IPS-NIHi7 (cell line): Measurements from ENCODE around the gene TRIM71.
"Not testable (repeated sequence)": the region's sequence is repeated elsewhere in the genome, so short reads cannot be mapped to it uniquely, and the experiment has no call there.

ENCODE experiments used
- DNase-seq: peaks from one replicate; pipeline ENCODE4 v3.0.0; 2012; ENCODE audit warnings: mixed read lengths; ENCODE audit errors: extremely low spot score

The TRIM71 gene

DNA sequence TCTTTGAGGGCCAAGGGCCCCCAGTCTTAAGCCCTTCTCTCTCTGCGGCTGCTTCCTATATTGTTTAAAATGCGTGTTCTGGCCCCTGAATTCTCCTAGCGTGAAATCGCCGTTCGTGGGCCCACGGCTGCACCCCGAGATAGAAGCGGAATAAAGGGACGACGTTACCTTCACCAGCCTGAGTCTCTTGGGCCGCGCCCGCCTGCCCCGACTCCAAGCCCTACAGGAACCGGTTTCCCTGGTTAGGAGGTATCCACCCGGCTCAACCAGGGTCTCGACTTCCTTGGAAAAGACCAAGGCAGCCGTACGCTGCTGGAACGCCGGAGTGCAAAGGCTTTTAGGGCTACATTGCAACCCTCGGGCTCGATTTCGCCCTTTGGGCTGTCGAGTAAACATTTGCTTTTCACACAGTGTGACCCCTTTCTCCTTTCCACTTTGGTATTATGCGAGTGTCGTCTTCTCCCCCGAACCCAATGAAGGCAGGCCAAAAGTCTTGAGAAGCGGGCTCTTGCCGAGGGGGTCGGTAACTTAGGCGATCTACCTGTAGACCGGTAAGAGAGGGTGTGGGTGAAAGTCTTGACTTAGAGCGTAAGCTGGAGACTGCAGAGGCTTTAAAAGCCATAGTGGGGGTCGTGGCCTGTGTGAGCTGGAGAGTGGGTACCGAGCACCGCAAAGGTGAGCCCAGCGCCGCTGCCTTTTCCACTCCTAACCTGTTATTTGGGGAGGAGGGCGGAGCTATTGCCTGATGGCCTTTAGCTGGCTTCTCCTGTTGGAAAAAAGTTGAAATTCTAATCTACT lies 2.0 kb downstream of the TRIM71 start:
- DNase-seq = no peak

DNA sequence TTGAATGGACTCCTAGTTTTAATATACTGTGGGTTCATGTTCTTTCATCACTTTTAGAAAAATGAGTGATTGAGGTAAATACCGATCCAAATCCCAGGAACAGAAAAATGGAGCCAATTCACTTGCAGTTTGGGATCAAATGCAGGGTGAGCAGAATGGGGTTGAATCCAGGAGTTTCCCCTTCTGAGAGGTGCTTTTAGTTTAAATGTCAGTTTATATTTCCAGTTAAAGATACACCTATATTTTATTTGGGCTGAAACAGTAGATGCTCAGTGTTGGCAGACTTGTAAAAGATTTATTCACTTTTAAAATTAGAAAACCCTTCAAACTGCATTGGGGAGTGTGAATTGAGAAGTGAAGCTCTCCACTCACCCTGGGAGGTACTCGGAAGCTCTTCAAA lies 2.6 kb downstream of the TRIM71 start:
- no peak for DNase-seq

DNA sequence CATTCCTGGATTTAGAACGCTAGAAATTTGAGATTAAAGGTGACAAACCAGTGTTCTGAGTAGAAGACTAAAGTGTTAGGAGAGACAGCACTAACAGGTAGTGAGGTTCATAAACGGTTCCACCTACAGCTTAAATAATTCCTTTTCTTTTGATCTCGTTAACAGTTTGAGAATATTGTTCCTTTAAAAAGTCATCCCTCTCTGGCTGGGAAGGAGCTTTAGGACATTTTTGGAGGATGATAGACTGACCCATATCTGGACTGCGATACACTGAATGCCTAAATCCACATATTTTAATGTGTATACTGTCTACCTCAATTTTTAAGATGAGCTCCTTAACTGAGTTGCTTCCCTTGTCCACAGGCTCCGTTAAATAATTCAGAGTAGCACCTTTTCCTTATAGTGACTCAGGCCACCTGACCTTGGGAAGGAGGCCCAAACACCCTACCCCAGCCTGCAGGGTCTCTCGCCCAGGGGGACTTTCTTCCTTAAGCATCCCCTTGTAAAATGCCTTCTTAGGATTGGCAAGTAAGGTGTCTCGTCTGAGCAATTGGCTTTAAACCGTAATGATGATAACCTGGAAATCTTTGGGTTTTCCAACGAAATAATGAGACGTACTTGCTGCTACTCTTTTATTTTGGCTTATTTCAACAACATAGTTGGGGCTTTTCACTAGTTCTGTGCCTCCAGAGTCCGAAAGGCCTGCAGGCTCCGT lies 3.3 kb downstream of the TRIM71 start:
- DNase-seq = no peak

DNA sequence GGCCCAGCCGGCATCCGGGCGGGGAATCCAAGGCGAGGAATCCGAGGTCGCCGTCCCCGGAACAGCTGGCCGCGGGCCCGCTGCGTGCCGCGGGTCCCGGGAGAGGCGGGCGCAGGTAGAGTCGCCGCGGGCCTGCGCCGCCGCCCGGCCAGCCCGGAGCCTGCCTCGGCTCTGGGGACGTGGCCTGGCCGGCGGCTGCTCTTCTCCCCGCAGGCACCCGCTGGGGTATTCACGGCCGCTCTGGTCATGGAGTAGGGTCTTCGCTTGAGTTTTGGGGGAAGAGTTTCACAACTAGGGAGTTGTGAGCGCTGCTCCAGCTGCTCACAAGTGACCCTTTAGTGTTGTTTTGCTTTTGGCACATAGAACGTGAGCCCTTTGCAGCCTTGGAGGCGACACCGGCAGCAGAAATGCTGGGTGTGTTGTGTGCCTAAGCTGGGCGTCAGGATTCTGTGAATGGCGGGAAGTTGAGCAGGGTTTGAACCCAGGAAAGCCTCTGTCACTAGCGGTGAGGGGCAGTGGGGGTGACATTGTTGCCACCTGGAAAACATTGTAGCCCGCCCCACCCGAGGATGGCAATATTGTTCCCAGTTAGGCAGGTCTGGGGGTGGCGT lies 4.0 kb downstream of the TRIM71 start:
- DNase-seq = peak; percentile 29

DNA sequence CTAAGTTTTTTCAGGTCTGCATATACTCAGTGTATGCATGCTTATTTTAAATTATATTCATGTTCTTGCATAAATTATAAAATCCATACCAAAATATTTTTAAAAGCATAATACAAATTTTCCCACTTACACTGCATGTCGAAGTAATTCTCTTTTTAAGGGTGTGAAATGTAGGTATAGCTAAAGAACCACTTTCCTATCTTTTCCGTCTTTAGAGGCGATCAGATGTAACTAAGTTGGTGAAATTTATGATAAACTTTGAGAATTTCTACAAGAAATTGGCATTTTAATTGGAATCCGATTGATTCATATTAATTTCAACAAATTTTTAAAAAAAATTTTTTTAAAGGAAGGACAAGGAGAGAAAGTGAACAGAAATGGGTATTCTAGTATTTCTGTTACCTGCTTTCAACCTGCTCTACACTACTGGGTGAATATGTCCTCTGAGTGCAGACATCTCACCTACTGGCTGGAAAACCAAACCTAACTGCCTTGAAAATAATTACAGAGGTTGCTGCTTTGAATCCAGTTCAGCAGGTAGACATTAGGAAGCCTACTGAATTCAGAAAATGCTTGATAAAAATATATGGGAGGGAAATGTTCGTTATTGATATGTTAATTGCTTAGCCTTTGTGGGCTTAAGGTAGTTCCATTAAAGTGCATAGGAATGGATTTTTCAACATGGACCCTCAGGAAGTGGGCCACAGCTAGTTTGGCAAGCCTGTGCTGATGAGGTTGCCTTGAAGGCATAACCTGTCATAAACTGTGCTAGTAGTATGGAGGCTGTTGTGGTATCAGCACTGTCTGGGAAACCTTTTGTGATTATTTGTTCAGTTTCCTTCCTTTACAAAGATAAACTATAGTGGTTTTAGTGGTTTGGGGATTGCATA lies 5.1 kb downstream of the TRIM71 start:
- DNase-seq = no peak

DNA sequence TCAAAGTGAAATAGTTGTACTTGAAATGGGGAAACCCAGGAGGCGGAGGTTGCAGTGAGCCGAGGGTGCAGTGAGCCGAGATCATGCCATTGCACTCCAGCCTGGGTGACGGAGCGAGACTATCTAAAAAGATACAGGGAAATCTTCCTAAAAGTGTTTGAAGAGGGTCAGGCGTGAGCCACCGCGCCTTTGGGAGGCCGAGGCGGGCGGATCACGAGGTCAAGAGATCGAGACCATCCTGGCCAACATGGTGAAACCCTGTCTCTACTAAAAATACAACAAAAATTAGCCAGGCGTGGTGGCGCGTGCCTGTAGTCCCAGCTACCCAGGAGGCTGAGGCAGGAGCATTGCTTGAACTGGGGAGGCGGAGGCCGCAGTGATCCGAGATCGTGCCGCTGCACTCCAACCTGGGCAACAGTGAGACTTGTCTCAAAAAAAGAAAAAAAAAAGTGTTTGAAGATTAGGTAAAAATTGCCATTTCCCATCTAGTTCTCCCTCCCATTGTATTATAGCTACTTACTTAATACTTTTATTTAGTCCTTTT lies 5.9 kb downstream of the TRIM71 start:
- not testable (repeated sequence) for DNase-seq

DNA sequence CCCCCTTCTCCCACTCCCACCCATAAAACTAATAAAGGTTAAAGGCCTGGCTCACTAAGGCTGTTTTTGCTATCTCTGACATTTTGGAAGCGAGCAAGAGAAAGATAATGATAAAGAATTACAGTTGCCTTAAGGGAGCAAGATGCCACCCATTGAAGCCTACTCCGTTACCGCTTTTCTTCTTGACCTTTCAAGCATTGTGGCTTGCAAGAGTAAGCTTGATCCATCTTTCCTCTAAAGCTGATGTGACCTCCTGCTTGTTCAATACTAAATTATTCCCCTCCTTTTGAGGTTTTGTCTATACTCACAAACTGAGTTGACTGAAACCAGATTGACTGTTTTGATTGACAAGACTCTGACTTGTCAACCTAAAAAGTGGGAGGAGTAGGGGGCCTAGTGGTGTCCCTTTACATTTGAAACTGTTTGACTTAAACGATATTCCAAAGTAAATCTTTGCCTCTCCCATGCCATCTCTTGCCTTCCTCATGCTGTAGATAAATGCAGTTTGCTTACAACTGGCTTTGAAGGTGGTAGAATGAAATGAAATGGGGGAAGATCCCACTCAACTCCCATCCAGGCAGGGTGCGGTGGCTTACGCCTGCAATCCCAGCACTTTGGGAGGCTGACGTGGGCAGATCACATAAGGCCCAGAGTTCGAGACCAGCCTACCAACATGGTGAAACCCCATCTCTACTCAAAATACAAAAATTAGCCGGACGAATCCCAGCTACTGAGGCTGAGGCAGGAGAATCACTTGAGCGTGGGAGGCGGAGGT lies 8.0 kb downstream of the TRIM71 start:
- DNase-seq = no peak

DNA sequence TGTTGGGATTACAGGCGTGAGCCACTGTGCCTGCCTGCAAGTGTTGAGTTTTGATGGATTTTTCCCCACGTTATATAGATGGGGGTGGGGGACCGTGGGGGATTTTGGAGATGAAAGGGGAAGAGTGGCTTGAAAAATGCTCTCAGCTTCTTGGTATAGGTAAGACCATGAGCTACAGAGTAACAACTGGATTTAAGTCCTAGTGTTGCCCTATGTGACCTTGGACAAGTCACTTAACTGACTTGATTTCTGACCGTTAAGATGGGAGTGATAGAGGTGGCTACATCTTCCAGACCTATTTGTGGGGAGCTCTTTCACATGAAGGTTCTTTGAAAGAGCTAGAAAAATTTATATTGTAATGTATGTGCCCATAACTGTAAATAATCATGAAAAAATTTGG lies 13.3 kb downstream of the TRIM71 start:
- DNase-seq = no peak

DNA sequence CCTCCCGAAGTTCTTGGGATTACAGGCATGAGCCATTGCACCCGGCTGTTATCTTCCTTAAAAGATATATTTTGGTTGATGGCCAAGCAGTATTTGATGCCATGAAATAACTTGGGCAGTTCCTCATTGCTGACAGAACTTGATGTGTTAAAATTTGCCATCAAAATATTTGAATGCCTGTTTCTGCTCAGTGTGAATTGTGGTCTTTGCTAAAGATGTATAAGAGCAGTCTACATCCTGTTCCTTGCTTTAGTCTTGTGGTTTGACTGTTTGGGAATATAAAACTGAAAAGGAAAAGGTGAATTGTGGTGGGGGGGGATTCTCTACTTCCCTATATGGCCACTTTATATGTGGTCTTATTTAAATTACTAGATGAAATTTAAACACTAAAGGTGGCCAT lies 14.0 kb downstream of the TRIM71 start:
- no peak for DNase-seq

DNA sequence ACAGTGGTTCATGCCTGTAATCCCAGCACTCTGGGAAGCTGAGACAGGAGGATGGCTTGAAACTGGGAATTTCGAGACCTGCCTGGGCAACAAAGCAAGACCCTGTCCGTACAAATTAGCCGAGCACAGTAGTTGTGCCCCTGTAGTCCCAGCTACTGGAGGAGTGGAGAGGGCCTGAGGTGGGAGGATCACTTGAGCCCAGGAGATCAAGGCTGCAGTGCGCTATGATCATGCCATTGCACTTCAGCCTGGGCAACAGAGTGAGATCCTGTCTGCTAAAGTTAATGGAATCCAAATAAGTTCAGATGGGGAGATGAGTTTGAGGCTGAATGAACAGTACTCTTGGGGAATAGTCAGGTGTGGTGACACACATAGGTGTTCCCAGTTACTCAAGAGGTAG lies 14.4 kb downstream of the TRIM71 start:
- no peak for DNase-seq

DNA sequence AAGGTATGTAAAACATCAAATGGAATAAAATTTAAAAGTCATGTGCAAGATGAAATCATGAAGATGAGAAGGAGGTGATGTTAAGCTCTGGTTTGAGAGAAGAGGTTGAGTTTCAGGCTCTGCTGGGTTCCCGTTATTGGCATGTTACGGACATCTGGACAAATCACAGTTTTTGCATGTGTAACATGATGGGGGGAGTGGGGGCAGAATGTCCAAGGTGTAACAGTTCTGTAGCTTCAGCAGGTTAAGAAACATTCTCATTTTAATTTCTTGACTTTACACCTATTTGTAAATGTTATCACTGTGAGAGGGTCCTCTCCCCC lies 17.2 kb downstream of the TRIM71 start:
- DNase-seq = no peak

DNA sequence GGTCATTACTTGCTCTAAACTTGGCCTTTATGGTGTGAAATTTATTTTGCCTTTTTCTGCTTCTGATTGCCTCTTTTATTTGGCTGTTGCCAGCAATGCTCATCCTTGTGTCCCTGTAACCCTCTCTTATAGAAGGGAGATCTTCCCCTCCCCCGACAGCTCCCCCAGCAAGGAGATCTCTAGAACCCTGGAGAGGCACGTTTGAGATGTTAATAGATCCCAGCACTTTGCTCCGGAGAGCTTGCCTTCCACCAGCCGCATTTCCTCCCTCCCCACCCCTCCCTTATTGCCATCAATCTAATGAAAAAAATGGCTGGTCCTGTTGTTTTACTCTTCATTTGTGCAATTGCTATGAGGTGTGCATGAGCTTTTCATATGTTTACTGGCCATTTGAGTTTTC lies 18.2 kb downstream of the TRIM71 start:
- DNase-seq = peak; percentile 69

DNA sequence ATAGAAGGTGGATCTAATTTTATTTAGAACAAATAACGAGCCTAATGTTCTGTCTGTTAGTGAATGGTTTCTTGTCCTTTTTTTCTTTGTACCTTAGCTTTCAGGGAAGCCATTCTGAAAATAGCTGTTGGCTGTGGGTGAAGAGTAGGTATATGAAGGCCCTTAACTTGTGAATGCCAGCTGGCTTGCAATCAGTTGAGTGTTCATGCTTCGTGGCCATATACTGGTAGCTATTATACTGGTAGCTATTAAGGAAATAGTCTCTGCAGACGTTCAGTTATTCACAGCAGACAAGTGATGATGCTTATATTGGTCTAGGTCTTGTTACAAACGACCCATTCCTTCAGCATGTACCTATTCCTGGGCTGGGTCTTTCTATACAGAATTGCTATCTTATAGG lies 18.8 kb downstream of the TRIM71 start:
- DNase-seq = no peak

DNA sequence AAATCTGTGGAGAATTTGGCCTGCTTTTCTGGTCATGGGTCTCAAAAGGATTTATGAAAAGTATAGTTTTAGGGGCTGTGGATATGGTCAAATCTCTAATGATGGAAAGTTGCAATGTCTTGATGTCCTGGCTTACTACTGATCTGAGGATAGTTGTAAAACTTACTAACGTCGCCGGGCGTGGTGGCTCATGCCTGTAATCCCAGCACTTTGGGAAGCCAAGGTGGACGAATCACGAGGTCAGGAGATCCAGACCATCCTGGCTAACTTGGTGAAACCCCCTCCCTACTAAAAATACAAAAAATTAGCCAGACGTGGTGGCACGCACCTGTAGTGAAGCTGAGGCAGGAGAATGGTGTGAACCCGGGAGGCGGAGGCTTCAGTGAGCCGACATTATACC lies 19.6 kb downstream of the TRIM71 start:
- no peak for DNase-seq

DNA sequence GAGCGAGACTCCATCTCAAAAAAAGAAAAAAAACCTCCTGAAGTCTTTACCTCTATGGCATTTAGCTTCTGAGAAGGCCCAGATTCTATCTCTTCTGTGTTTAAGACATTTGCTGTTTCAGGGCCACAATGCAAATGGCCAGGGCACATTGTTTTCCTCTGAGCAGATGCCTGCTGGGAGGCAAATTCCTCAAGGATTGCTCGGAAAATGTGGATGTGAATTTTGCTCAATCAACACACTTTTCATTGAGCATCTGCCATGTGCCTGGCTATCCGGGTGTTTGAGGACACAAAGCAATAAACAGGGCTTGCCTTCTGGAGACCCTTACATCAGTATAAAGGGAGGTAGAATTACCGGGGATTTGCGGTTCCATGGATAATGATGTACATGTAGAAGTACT lies 20.0 kb downstream of the TRIM71 start:
- DNase-seq = no peak

DNA sequence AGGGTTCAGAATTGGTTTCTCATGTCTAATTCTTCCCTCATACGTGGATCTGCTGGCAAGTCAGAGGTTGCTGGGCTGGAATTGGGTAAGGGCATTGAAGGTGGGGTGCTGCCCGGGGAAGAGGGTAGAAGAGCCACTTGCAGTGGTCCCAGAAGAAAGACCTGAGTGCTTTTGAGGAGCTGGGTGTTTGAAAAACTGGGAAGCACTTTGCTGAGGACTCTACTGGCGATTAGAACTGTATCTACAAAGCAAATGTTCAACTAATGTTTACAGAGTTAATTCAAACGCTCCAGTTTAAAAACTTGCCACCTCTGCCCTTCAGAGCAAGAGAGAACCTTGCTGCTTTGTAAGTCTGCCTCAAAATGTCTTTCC lies 21.9 kb downstream of the TRIM71 start:
- DNase-seq = no peak

DNA sequence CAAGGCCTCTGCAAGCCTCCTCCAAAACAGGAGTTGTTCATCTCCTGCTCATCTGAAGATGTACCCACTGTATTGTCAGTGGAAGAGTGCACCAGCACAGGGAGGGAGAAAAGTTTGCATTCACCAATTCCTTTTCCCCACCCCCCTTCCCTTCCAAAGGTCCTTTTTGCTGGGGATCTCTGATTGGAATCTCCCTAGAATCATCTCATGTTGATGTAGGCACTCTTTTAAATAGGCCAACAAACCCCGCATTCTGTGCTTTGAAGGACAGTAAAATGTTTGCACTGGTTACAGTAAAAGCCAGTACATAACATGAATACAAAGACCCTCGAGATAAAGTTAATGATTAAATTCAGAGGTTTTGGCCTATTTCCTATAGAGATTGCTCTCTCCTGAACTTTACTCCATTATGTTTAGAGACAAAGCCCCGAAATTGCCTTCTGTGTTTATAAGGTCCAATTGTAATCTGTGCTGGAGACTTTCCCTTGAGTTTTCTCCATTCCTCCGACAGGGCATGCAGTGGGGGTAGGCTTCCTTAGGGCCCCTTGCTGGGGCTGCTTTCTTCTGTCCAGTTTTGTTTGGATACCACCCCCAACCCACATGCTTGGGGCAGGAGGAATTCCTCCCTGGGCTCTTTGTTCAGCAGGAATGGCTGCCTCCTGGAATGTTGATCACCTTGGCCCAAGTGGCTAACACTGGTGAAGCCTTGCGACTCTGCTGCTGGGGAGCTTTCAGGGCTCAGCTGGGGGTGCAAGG lies 22.5 kb downstream of the TRIM71 start:
- DNase-seq = no peak

DNA sequence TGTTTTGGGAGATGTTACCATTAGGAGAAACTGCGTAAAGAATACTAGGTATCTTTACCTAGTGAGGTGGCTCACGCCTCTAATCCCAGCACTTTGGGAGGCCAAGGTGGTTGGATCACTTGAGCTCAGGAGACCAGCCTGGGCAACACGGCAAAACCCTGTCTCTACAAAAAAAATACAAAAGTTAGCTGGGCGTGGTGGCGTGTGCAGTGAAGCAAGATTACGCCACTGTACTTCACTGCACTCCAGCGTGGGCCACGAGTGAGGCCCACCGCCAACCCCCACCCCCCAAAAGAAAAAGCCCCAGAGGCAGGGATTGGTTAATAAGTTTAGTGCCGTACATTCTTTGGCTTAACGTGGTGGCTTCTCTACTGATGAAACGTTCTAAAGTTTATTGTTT lies 23.5 kb downstream of the TRIM71 start:
- DNase-seq = no peak

DNA sequence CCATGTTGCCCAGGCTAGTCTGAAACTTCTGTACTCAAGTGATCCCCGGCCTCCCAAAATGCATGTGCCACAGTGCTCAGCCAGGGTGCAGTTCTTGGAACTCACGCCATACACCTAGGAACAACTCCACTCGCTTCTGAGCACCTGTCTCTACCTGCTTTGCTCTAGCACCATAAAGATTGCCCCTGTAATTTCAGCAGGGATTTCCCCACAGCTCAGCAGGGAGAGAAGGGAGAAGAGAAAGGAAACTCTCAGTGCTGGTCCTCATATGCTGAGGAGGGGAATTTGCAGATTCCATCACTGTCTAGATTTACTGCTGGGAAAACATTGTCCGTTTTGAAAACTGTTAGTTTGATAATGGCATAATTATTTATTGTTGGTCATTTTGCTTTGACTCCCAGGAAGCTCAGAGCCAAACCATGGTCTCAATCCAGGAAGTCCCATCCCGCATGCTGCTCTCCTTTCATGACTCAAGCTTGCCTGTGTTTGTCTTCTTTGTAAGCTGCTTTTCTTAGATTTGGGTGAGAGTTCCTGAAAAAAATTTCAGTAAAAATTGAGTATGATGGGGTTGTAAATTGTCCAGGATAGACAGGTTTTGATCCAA lies 24.2 kb downstream of the TRIM71 start:
- no peak for DNase-seq

DNA sequence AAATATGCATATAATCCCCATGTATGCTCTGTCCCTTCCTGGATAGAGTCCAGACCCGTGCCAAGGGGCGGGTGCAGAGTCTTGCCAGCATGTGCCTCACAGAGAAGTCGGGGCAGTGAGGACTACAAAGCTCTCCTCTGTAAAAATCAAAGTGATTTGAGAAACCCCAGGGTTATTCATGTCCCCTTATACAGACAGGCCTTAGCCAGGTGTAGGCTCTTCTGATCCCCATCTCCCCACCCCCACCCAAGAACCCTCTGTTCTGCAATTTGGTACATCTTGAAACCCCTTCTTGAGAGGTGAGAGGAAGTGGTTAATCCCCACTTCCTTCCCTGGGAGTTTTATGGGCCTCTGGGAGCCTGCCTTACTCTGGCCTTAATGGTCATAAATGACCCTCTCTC lies 24.7 kb downstream of the TRIM71 start:
- no peak for DNase-seq
